Measurements from ENCODE around the gene SPRR2E. TPM values are rescaled to one million over a fixed set of nuclear protein-coding genes. Genes with fewer than 3 reads are reported as not detected.
"Not testable (repeated sequence)": the region's sequence is repeated elsewhere in the genome, so short reads cannot be mapped to it uniquely, and the experiment has no call there.

Gene SPRR2E
- total RNA-seq, 4 donors from 2014 or later = not detected

GRCh38 chr1:153070243-153070642 lies 24.1 kb downstream of the SPRR2E start:
- Histone ChIP-seq H3K27me3 (no peaks in the 10 kb centered on the region), H3K4me1 (no peaks in the 10 kb centered on the region), H3K9me3 (no peaks in the 10 kb centered on the region), H3K36me3 (no peaks in the 10 kb centered on the region), H3K4me3 (no peak overlapping the region), H3K27ac (no peak overlapping the region)
- DNase-seq (ENCODE audit: low spot score in 2 of 2) = no peak
- WGBS, 2 donors = 70 to 76% methylated on average over 2 of the region's 2 CpGs
- no peak for TF ChIP-seq EP300 (IDR thresholded peaks at IDR 0.05)
- no peak for TF ChIP-seq POLR2A (IDR thresholded peaks at IDR 0.05)
- TF ChIP-seq CTCF (IDR thresholded peaks at IDR 0.05) = no peak

- H3K36me3 ChIP-seq = no peaks in the 10 kb centered on the region
- H3K27ac ChIP-seq = no peak overlapping the region
- H3K4me3 ChIP-seq = no peak overlapping the region
- DNase-seq (ENCODE audit: low spot score in 2 of 2) = no peak
- no peaks in the 10 kb centered on the region for H3K4me1 ChIP-seq
- H3K27me3 ChIP-seq = no peaks in the 10 kb centered on the region
- WGBS, 2 donors = 72 to 84% methylated on average over 6 of the region's 6 CpGs
- H3K9me3 ChIP-seq = peaks cover 0 to under 1% (median 0%) of the 10 kb centered on the region in 4 donors
- TF ChIP-seq CTCF (IDR thresholded peaks at IDR 0.05) (no peak), POLR2A (IDR thresholded peaks at IDR 0.05) (no peak), EP300 (IDR thresholded peaks at IDR 0.05) (no peak)
These were observed 35.2 kb downstream of the SPRR2E start for GRCh38 chr1:153058826-153059784.

- no peak overlapping the region for H3K27ac ChIP-seq
- H3K4me3 ChIP-seq = no peak overlapping the region
- H3K4me1 ChIP-seq = no peaks in the 10 kb centered on the region
- no peak for TF ChIP-seq EP300 (IDR thresholded peaks at IDR 0.05)
- no peak for TF ChIP-seq CTCF (IDR thresholded peaks at IDR 0.05)
- TF ChIP-seq POLR2A (IDR thresholded peaks at IDR 0.05) = no peak
- WGBS, 2 donors = 49 to 61% methylated on average over 2 of the region's 2 CpGs
- DNase-seq (ENCODE audit: low spot score in 2 of 2) = no peak
- H3K9me3 ChIP-seq = peaks cover 0 to 10% (median 0%) of the 10 kb centered on the region in 4 donors
- no peaks in the 10 kb centered on the region for H3K36me3 ChIP-seq
- no peaks in the 10 kb centered on the region for H3K27me3 ChIP-seq
These were observed 36.2 kb downstream of the SPRR2E start for GRCh38 chr1:153058154-153058553.

GRCh38 chr1:153057375-153057774 lies 37.0 kb downstream of the SPRR2E start, which contains the start of gene SPRR2A:
Gene SPRR2A, minus strand, starts transcription at chr1:153057512. Its CDS starts 777 bp downstream, at chr1:153056735.
- no peak for TF ChIP-seq POLR2A (IDR thresholded peaks at IDR 0.05)
- no peak for TF ChIP-seq CTCF (IDR thresholded peaks at IDR 0.05)
- TF ChIP-seq EP300 (IDR thresholded peaks at IDR 0.05) = no peak
- Histone ChIP-seq H3K4me3 (no peak within 1 kb of the TSS), H3K27ac (no peak within 1 kb of the TSS), H3K27me3 (no peaks in the 10 kb centered on the region), H3K4me1 (no peaks in the 10 kb centered on the region), H3K36me3 (no peaks in the 10 kb centered on the region), H3K9me3 (peaks cover 0 to 17% (median 0%) of the 10 kb centered on the region in 4 donors)
- 71% methylated on average over 2 of the region's 2 CpGs for WGBS, 2 donors
- no peak for DNase-seq (ENCODE audit: low spot score in 2 of 2)

GRCh38 chr1:153056111-153056510 lies 38.2 kb downstream of the SPRR2E start:
- H3K36me3 ChIP-seq; H3K4me3 ChIP-seq; H3K27me3 ChIP-seq; H3K4me1 ChIP-seq; DNase-seq (ENCODE audit: low spot score in 2 of 2); H3K27ac ChIP-seq: not testable (repeated sequence)
- peaks cover 0 to 17% (median 0%) of the 10 kb centered on the region in 4 donors for H3K9me3 ChIP-seq
- WGBS, 2 donors = 52 to 57% methylated on average over 3 of the region's 3 CpGs

Data from tibial nerve (tissue), 4 donors.